ENCODE data around the gene CPEB3.

- TF ChIP-seq, protein P1, sequence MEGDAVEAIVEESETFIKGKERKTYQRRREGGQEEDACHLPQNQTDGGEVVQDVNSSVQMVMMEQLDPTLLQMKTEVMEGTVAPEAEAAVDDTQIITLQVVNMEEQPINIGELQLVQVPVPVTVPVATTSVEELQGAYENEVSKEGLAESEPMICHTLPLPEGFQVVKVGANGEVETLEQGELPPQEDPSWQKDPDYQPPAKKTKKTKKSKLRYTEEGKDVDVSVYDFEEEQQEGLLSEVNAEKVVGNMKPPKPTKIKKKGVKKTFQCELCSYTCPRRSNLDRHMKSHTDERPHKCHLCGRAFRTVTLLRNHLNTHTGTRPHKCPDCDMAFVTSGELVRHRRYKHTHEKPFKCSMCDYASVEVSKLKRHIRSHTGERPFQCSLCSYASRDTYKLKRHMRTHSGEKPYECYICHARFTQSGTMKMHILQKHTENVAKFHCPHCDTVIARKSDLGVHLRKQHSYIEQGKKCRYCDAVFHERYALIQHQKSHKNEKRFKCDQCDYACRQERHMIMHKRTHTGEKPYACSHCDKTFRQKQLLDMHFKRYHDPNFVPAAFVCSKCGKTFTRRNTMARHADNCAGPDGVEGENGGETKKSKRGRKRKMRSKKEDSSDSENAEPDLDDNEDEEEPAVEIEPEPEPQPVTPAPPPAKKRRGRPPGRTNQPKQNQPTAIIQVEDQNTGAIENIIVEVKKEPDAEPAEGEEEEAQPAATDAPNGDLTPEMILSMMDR (conservative IDR thresholded peaks at IDR 0.05 in 1 of 2, IDR thresholded peaks at IDR 0.05 in 1 of 2; ENCODE audit: low read depth in 1 of 2, low read length in 2 of 2), result no peak
- no peak for TF ChIP-seq EZH2 (IDR thresholded peaks at IDR 0.05; ENCODE audit: low read length, missing control alignments)
Measured at GRCh38 chr10:92027141-92027540, 263.7 kb downstream of the CPEB3 start.
